Spleen (tissue), 7 donors: ENCODE data around the gene RRBP1.

Experiments
- CTCF ChIP-seq, 11 experiments: fragments of 200-600 bp in 7 of 11; fragments of 450-650 bp in 4 of 11; sonication (generic) in 4 of 11; IDR thresholded peaks in 8 of 11; conservative IDR thresholded peaks in 3 of 11; 1 replicate in 7 of 11; 2 replicates in 4 of 11; pipeline versions ENCODE4 v1.4.0 to v1.8.0; 2016 to 2021; ENCODE audit warnings: antibody characterized with exemption in 11 of 11, inconsistent platforms in 4 of 11, mild to moderate bottlenecking in 1 of 11
- POLR2A ChIP-seq, 3 donors: fragments of 450-650 bp; IDR thresholded peaks; one replicate each; pipeline ENCODE4 v1.5.1; 2017; ENCODE audit warnings: antibody characterized with exemption in 3 of 3, mild to moderate bottlenecking in 1 of 3
- POLR2AphosphoS5 ChIP-seq, 3 donors: sonication (generic); formaldehyde crosslinking; IDR thresholded peaks; one replicate each; pipeline ENCODE4 v1.5.1; 2017; ENCODE audit warnings: antibody characterized with exemption in 3 of 3
- donor health status: DM: no; HTN: no; CAD: no; lungs with moderate emphysema.
- donor health status: DM: no; HTN: no; CAD: no.
- donor health status: DM: no; HTN: no; CAD: no.

GRCh38 chr20:17690144-17690543, 8.1 kb upstream of the RRBP1 start:
- TF ChIP-seq CTCF (IDR thresholded peaks at IDR 0.05 in 8 of 11, conservative IDR thresholded peaks at IDR 0.05 in 3 of 11) (no peak), POLR2AphosphoS5 (IDR thresholded peaks at IDR 0.05) (no peak), POLR2A (IDR thresholded peaks at IDR 0.05) (no peak)
